ENCODE data around the gene MALRD1.

MALRD1 gene

DNA sequence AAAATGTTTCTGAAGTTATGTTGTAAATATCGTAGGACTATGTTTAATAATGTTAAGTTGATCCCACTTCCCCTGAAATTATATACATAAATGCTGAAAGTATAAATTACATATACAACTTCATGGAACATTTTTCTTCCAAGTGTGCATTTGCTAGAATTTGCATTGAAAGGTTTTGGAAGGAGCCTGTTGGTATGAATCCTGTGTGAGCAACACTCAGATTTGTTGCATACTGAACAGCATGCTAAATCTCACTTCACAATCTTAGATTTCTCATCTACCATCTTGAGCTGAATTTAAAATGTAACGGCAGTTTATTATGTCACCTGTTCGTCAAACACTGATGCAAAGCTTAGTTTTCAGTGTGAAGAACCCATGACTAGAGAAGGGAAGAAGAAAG, 172.6 kb downstream of the MALRD1 start:
- no peak for DNase-seq (ENCODE audit: low read depth, low spot score)

GRCh38 chr10:19226025-19226424, 177.4 kb downstream of the MALRD1 start:
- no peak for DNase-seq (ENCODE audit: low read depth, low spot score)

GRCh38 chr10:19231034-19231433, 182.4 kb downstream of the MALRD1 start:
- no peak for DNase-seq (ENCODE audit: low read depth, low spot score)

GRCh38 chr10:19245889-19246752, 197.5 kb downstream of the MALRD1 start:
- DNase-seq (ENCODE audit: low read depth, low spot score): no peak

DNA sequence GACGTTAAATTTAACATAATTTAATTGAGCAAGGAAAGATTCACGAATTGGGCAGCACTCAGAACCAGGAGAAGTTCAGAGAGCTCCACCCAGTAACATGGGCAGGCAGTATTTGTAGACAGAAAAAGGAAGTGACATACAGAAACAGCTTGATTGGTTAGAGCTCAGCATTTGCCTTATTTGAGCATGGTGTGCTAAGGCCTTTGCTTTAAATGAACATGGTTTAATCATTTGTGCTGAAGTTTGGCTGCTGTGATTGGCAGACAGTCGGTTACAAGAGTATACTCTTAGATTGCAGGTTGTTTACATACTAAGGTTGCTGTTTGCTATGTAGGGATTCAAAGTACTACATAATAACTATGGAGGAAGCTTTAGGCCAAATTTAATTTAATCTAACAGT, 199.2 kb downstream of the MALRD1 start:
- DNase-seq (ENCODE audit: low read depth, low spot score): no peak

DNA sequence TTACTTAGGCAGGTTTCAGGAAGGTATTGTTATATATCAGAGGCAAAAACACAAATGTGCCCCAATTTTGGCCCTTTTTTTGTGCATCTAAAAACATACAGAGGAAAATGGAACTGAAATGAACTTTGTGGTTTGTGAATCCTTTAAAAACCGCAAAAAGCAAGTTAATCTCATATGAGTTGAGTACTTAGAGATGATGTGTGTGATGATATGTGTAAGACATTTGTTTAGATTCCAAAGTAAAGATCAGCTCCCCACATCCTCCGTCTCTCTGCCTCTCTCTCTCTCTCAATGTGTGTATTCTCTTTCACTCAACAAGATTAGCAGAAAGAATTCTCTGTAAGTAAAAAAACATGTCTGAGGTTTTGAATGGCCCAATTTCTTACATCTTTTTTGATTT, 201.9 kb downstream of the MALRD1 start:
- no peak for DNase-seq (ENCODE audit: low read depth, low spot score)

- no peak for DNase-seq (ENCODE audit: low read depth, low spot score)
Observed at GRCh38 chr10:19252531-19252930, 203.9 kb downstream of the MALRD1 start.

- DNase-seq (ENCODE audit: low read depth, low spot score): no peak
Observed at GRCh38 chr10:19256331-19256730, 207.7 kb downstream of the MALRD1 start.

DNA sequence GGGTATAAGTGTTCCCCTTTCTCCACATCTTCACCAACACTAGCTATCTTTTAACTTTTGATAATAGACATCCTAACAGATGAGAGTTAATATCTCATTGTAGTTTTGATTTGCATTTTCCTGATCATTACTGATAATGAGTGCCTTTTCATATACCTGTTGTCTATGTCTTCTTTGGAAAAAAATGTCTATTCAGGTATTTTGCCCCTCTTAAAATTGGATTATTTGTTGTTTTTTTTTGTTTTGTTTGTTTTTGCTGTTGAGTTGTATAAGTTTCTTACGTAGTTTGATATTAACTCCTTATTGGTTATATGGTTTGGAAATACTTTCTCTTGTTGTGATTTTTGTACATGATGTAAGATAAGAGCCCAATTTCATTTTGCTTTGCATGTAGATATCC, 214.7 kb downstream of the MALRD1 start:
- DNase-seq (ENCODE audit: low read depth, low spot score): no peak

DNA sequence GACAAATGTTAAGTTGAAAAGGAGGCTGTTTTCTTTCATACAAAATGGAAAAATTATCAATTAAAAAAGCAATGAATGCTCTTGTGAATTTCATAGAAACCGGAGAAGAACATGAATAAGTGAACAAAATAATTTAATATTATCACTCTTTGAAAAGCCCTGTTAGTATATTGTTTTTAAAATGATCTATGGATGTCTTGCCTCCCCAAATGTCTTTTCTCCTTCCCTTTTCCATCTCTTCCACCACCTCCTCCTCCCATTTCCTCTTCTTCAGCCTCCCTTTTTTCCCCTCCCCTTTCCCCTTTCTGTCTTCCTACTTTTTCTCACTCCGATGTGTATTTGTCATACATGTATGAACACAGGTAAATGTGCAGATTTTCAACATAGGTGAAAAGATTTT, 234.7 kb downstream of the MALRD1 start:
- no peak for DNase-seq (ENCODE audit: low read depth, low spot score)

DNA sequence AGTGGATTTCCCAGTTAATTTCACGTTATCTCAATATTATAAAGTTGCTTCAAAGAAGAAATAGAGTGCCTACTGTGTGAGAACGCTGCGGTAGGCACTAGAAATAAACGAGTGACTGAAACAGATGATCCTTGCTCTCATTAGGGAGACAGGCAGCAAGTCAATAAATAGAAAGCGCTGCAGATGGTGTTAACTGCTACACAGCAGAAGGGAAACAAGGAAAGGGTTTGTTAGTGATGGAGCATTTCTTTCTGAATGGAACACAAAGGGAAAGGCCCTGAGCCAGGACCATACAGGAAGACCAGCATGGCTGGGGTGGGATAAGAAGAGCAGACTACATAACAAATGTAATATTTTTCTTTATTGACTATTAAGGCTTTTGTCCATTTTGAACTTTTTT, 235.2 kb downstream of the MALRD1 start:
- DNase-seq (ENCODE audit: low read depth, low spot score): no peak

DNA sequence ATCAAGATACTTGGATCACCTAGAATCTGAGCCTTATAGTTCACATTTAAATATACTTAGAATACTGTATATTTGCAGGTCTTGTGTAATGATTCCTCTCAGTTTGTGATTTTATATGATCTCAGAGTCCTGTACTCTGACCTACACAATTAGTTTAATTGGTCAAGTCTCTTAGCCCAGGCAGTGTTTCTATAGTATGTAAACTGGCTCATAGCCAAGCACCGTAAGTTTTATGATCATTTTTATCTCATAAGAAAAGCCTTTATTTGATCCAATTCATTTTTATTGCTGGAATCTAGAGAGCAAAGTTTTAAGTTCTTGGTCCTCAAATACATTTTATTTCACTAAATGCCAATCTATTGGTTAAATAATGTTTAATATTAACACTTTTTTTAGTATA, 242.2 kb downstream of the MALRD1 start:
- no peak for DNase-seq (ENCODE audit: low read depth, low spot score)

DNA sequence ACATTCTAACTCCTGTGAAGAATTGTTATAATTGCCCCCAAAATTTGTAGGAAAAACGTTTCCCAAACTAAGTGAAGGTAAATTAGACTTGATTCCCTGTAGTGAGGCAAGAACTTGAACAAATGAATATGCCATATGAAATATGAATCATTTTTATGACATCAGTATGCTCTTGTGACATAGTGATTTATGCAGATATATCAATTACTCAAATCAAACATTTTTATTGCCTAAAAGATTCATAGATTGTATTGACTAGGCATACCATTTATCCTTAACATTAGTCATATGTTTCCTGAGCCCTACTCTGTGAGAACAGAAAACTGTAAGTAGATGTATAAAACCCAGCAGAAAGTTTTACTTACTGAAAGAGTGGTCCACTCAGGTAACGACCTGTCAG, 245.6 kb downstream of the MALRD1 start:
- no peak for DNase-seq (ENCODE audit: low read depth, low spot score)

DNA sequence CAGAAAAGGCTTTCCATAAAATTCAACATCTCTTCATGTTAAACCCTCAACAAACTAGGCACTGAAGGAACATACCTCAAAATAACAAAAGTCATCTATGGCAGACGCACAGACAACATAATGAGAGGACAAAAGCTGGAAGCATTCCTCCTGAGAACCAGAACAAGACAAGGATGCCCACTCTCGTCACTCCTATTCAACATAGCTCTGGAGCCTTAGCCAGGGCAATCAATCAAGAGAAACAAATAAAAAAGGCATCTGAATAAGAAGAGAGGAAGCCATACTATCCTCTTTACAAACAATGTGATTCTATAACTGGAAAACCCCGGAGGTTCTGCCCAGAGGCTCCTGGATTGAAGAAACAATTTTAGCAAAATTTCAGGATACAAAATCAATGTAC, 251.0 kb downstream of the MALRD1 start:
- no peak for DNase-seq (ENCODE audit: low read depth, low spot score)

DNA sequence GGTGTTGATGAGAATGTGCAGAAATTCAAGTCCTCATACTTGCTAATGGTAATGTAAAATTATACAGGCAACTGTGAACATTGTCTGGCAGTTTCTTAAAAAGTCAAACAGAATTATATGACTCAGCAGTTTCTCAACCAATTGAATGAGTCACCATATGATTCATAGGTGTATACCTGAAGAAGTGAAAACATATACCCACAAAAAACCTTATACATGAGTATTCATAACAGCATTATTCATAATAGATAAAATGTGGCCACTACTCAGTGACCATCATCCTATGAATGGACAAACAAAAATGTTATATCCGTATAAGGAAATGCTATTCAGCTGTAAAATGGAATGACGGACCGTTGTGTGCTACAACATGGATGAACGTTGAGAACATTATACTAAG, 253.5 kb downstream of the MALRD1 start:
- no peak for DNase-seq (ENCODE audit: low read depth, low spot score)

DNA sequence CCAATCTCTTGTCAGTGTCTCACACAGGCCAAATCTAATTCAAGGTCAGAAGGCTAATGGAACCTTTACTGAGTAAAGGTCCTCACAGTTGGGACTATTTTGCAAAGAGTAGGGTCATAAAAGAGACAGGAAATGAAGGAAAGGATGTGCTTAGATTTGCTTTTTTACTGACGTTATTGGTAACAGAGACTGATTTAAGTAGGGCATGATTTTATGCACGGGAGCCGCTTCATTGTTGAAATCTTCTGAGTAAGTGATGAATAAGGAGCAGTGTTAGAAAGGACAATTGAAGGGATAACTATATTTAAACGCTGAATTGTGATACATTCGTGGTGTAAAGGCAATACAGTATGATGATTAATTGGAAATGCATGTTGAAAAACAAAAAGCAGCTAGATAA, 261.5 kb downstream of the MALRD1 start:
- no peak for DNase-seq (ENCODE audit: low read depth, low spot score)

- DNase-seq (ENCODE audit: low read depth, low spot score): no peak
Observed at GRCh38 chr10:19316204-19316870, 267.7 kb downstream of the MALRD1 start.

DNA sequence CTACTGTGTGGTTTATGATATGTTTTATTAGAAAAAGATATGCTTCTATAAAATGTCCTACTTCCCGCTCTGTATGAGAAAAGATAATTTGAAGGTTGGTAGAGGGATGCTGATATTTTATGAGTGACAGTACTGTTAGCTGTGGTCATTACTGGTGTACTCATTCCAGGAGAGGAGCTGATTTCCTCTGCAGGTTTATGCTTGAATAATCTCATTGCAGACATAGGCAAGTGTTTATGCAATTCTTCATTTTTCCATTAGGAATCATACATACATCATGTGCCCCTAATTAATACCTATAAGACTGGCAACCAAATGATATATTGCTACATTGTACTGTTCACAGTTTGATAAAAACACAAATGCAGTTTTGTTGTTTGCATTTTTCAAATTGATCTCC, 269.4 kb downstream of the MALRD1 start:
- no peak for DNase-seq (ENCODE audit: low read depth, low spot score)

DNA sequence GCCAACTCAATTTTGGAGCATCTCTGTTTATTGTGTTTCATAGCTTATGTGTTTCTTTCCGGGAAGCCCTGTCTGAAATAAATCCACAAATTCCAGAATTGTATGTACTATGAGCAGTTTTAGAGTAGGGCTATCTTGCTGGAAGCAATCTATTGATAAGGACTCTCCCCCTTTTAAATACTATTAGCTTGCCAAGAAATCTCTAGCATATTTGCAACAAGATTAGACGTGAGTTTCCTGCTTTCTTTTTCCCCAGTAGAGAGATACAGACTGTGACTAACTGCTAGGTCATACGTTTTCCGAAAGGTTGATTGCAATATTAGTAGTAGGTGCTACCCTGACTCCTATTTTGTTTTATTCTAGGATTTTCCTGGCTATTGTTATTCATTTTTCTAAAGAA, 277.0 kb downstream of the MALRD1 start:
- DNase-seq (ENCODE audit: low read depth, low spot score): no peak

DNA sequence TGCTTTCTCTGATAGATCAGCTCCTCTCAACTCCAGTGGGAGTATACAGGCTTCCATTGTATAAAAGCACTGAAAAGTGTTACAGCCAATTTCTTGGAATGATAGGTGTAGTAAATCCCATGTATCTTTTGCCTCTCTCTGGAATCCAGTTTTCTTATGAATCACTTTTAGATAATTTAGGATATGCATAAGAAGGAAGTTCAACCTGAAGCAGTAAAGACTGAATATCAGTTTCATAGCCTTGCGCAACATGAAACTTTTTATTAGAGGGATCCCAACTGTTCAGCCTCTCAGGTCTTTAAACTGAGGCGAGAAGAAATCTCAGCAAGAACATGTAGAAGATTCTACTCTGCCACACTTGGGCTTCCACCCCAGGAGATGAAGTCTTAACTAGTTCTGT, 280.0 kb downstream of the MALRD1 start:
- DNase-seq (ENCODE audit: low read depth, low spot score): no peak

DNA sequence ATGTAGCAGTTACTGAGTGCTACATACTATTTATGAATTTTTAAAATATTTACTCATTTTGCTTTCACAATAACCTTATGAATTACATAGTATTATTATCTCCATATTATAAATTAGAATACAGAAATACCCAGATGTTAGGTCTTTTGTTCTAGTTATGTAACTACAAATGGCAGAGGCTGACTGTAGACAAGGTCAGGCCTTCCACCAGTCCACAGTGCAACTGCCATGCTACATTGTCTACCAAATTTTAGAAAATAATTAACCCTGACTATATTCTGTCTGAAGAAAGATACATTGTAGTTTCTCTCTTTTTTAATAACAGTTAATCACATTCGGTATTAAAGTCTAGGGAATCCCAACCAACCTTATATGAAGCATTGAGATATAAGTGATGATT, 280.9 kb downstream of the MALRD1 start:
- no peak for DNase-seq (ENCODE audit: low read depth, low spot score)

DNA sequence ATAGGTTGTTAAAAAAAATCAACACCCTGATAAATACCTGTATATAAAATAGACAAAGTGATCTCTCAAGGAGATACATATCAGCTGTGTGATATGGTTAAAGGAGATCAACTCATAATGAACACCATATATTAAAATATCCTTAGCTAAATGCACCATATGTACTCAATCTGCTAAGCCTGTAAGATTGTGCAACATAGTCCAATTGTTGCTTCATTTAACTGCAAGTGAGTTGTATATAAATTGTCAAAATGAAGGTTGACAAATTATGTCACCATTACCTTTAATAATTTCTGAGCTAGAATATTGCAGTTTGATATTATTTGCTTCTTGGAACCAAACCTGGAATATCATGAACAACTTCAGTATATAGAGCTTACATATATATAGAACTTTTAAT, 283.7 kb downstream of the MALRD1 start:
- no peak for DNase-seq (ENCODE audit: low read depth, low spot score)

DNA sequence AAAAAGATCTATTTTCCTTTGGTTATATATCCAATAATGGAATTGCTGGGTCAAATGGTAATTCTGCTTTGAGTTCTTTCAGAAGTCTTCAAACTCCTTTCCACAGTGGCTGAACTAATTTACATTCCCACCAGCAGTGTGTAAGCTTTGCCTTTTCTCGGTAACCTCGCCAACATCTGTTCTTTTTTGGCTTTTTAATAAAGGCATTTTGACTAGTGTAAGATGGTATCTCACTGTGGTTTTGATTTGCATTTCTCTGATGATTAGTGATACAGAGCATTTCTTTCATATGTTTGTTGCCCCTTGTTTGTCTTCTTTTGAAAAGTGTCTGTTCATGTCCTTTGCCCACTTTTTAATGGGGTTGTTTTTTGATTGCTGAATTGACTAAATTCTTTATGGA, 285.0 kb downstream of the MALRD1 start:
- DNase-seq (ENCODE audit: low read depth, low spot score): no peak
